ENCODE results near the gene SAMD9L. TPM values are rescaled to one million over a fixed set of nuclear protein-coding genes. Genes with fewer than 3 reads are reported as not detected.

Gene SAMD9L
- total RNA-seq, 1 experiment from 2014 or later: not detected

DNA sequence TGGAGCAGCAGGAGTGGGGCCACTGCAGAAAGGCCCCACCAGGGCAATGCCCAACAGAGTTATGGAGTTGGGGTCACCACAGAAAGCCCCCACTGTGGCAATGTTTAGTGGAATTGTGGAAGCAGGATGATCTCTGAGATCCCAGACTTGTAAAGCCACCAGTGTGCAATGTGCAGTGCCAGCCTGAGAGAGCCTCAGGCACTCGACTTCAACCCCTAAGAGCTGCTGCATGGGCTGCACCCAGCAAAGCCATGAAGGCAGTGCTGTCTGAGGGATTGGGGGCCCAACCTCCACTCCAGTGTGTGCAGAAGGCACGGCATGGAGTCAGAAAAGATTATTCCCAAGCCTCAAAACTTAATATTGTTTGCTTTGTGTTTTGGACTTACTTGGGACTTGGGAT lies 50.8 kb downstream of the SAMD9L start:
- Mint-ChIP-seq H3K4me3 (no peak overlapping the region), H3K27ac (no peak overlapping the region), H3K27me3 (ENCODE audit: low read depth) (peaks cover 8% of the 10 kb centered on the region; the same call in 1 of the 2 replicates), H3K4me1 (no peaks in the 10 kb centered on the region), H3K9me3 (no peaks in the 10 kb centered on the region), H3K36me3 (ENCODE audit: insufficient read depth in 1 of 3, low read depth in 3 of 3) (no peaks in the 10 kb centered on the region)
- Histone ChIP-seq H3K79me1 (ENCODE audit: insufficient read depth, low read depth, low read length, poor library complexity, severe bottlenecking) (no peaks in the 10 kb centered on the region), H3T11ph (ENCODE audit: low read length) (no peak overlapping the region), H2BK20ac (ENCODE audit: low read depth, low read length, poor library complexity, severe bottlenecking) (no peak overlapping the region), H2AFZ (ENCODE audit: low read length) (no peak overlapping the region), H3K4me1 (ENCODE audit: insufficient read depth, low read length) (no peaks in the 10 kb centered on the region), H4K20me1 (ENCODE audit: control insufficient read depth, insufficient read depth, insufficient read length) (no peaks in the 10 kb centered on the region), H3K18ac (ENCODE audit: insufficient read length, low read depth, low read length) (no peak overlapping the region), H3K23me2 (ENCODE audit: insufficient read length, low read depth, low read length, poor library complexity, severe bottlenecking) (no peaks in the 10 kb centered on the region), H3K56ac (ENCODE audit: insufficient read length, low read depth, low read length) (no peak overlapping the region), H3K4ac (ENCODE audit: low read depth, low read length) (no peak overlapping the region), H3K27me3 (ENCODE audit: insufficient read depth, low read length) (no peaks in the 10 kb centered on the region), H4K5ac (ENCODE audit: insufficient read length, low read depth, low read length) (no peak overlapping the region), H4K91ac (ENCODE audit: insufficient read length, low read depth, low read length) (no peak overlapping the region), H3K9me3 (ENCODE audit: control insufficient read depth, low read depth, low read length) (no peaks in the 10 kb centered on the region), H3K23ac (ENCODE audit: insufficient read length, low read depth, low read length) (no peak overlapping the region), H3K9ac (ENCODE audit: extremely low read depth, insufficient read length, low read length) (no peak overlapping the region), H3K4me2 (ENCODE audit: insufficient read depth, insufficient read length, low read length) (no peak overlapping the region), H2BK120ac (ENCODE audit: low read depth, low read length, poor library complexity, severe bottlenecking) (no peak overlapping the region), H4K8ac (replicated peaks; ENCODE audit: insufficient read length, low read depth, low read length) (no peak overlapping the region), H3K14ac (ENCODE audit: insufficient read depth, low read length) (no peak overlapping the region; the same call in 1 of the 2 replicates), H2BK15ac (ENCODE audit: low read depth, low read length) (no peak overlapping the region), H2AK5ac (ENCODE audit: insufficient read length, low read length) (no peak overlapping the region), H3K79me2 (ENCODE audit: insufficient read depth, low read length) (no peaks in the 10 kb centered on the region), H2BK5ac (ENCODE audit: insufficient read length, low read length) (no peak overlapping the region), H3K27ac (ENCODE audit: insufficient read length, low read depth, low read length) (no peak overlapping the region), H2BK12ac (ENCODE audit: insufficient read length, low read depth, low read length) (no peak overlapping the region)
- DNase-seq: no peak
- TF ChIP-seq, protein P1, sequence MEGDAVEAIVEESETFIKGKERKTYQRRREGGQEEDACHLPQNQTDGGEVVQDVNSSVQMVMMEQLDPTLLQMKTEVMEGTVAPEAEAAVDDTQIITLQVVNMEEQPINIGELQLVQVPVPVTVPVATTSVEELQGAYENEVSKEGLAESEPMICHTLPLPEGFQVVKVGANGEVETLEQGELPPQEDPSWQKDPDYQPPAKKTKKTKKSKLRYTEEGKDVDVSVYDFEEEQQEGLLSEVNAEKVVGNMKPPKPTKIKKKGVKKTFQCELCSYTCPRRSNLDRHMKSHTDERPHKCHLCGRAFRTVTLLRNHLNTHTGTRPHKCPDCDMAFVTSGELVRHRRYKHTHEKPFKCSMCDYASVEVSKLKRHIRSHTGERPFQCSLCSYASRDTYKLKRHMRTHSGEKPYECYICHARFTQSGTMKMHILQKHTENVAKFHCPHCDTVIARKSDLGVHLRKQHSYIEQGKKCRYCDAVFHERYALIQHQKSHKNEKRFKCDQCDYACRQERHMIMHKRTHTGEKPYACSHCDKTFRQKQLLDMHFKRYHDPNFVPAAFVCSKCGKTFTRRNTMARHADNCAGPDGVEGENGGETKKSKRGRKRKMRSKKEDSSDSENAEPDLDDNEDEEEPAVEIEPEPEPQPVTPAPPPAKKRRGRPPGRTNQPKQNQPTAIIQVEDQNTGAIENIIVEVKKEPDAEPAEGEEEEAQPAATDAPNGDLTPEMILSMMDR (conservative IDR thresholded peaks at IDR 0.05): no peak
- no CpG with 5 or more reads among the region's 2 CpGs for WGBS (ENCODE audit: extremely low coverage, insufficient read length, low lambda C conversion rate)
